GM13976 (cell line): ENCODE data around the gene ITGA3.

Experiments
- DNase-seq: peaks from one replicate; pipeline ENCODE4 v3.0.0; 2012; ENCODE audit warnings: low spot score
- CTCF ChIP-seq: IDR thresholded peaks from 2 replicates; pipeline ENCODE4 v1.5.1; 2012; ENCODE audit warnings: borderline replicate concordance, mild to moderate bottlenecking; ENCODE audit not compliant: insufficient read depth; ENCODE audit errors: extremely low read depth, missing control alignments, control extremely low read depth
- in situ Hi-C: fragments of 300-500 bp; cut with MboI; formaldehyde crosslinking; loops from one replicate; pipeline ENCODE4 v1.12.0; 2022; ENCODE audit warnings: low sequenced_read_pairs, mixed read lengths, inconsistent platforms; ENCODE audit not compliant: unreplicated experiment

Gene ITGA3

GRCh38 chr17:50090971-50091917, 35.3 kb downstream of the ITGA3 start:
- in situ Hi-C loops: loop anchor here (5.0 kb wide), 1 partner anchor 64 kb away; no protein-coding TSS in a partner anchor
- TF ChIP-seq CTCF: no peak
- DNase-seq: no peak

GRCh38 chr17:50091918-50092285, 36.0 kb downstream of the ITGA3 start:
- no peak for DNase-seq
- TF ChIP-seq CTCF: no peak
- in situ Hi-C loops: loop anchor here (5.0 kb wide), 1 partner anchor 65 kb away; no protein-coding TSS in a partner anchor

- DNase-seq: no peak
- in situ Hi-C loops: loop anchor here (5.0 kb wide), 1 partner anchor 66 kb away; no protein-coding TSS in a partner anchor
- no peak for TF ChIP-seq CTCF
These were observed 37.3 kb downstream of the ITGA3 start for GRCh38 chr17:50093246-50093645.

- no peak for TF ChIP-seq CTCF
- in situ Hi-C loops: loop anchor here (5.0 kb wide), 1 partner anchor 67 kb away; no protein-coding TSS in a partner anchor
- no peak for DNase-seq
These were observed 37.9 kb downstream of the ITGA3 start for GRCh38 chr17:50093807-50094206.

- peak; percentile 84 for DNase-seq
- peak; percentile 85 for TF ChIP-seq CTCF
- in situ Hi-C loops: loop anchor here (5.0 kb wide), 1 partner anchor 67 kb away; no protein-coding TSS in a partner anchor
These were observed 38.4 kb downstream of the ITGA3 start for GRCh38 chr17:50094243-50094752.

GRCh38 chr17:50094753-50095619, 39.1 kb downstream of the ITGA3 start, which contains the start of gene PDK2:
Gene PDK2, plus strand, starts transcription at chr17:50095351. Its CDS starts 85 bp downstream, at chr17:50095436.
- DNase-seq: peak; percentile 99
- TF ChIP-seq CTCF: no peak
- in situ Hi-C loops: loop anchor here (5.0 kb wide), 1 partner anchor 68 kb away; no protein-coding TSS in a partner anchor
